HL-60 (cell line): Measurements from ENCODE around the gene FMN1.

Source experiments
- DNase-seq, 2 experiments: peaks; one replicate each; pipeline ENCODE4 v3.0.0-alpha.2; 2010 to 2020; ENCODE audit warnings: low read depth in 1 of 2, low spot score in 1 of 2
- H3K27ac ChIP-seq: fragments of 250-450 bp; sonication (Bioruptor Pico); replicated peaks from 2 replicates; pipeline ENCODE4 v1.5.1; 2020; ENCODE audit warnings: mild to moderate bottlenecking, moderate library complexity
- H3K27me3 ChIP-seq: fragments of 250-450 bp; sonication (Bioruptor Pico); 2 replicates; pipeline ENCODE4 v1.5.1; 2021; ENCODE audit warnings: mild to moderate bottlenecking, moderate library complexity; ENCODE audit not compliant: insufficient read depth, poor library complexity, severe bottlenecking
- H3K4me3 ChIP-seq: replicated peaks from 2 replicates; pipeline ENCODE4 v1.5.1; 2011; ENCODE audit warnings: mild to moderate bottlenecking, control low read depth, low read length; ENCODE audit not compliant: insufficient read depth
- GABPA ChIP-seq: IDR thresholded peaks from 2 replicates; pipeline ENCODE4 v1.6.1; 2012; ENCODE audit warnings: low read depth
- POLR2AphosphoS5 ChIP-seq: IDR thresholded peaks from 2 replicates; pipeline ENCODE4 v1.6.1; 2012; ENCODE audit warnings: low read depth
- REST ChIP-seq: IDR thresholded peaks from 2 replicates; pipeline ENCODE4 v1.6.1; 2012; ENCODE audit warnings: low read depth; ENCODE audit not compliant: insufficient replicate concordance
- SPI1 ChIP-seq: IDR thresholded peaks from 2 replicates; pipeline ENCODE4 v1.6.1; 2012; ENCODE audit warnings: low read depth, mild to moderate bottlenecking, borderline replicate concordance
- TF ChIP-seq, protein P1 (sequence below): IDR thresholded peaks from one replicate; pipeline ENCODE4 v1.5.1; 2011; ENCODE audit warnings: low read length, control low read depth, inconsistent platforms; ENCODE audit not compliant: insufficient read depth

Gene FMN1

GRCh38 chr15:32803631-32804030 lies 390.9 kb downstream of the FMN1 start:
- Histone ChIP-seq H3K27ac (no peak overlapping the region), H3K4me3 (no peak overlapping the region), H3K27me3 (peaks cover 5% of the 10 kb centered on the region)
- TF ChIP-seq GABPA (no peak), REST (no peak), POLR2AphosphoS5 (no peak), SPI1 (no peak)
- TF ChIP-seq, protein P1, sequence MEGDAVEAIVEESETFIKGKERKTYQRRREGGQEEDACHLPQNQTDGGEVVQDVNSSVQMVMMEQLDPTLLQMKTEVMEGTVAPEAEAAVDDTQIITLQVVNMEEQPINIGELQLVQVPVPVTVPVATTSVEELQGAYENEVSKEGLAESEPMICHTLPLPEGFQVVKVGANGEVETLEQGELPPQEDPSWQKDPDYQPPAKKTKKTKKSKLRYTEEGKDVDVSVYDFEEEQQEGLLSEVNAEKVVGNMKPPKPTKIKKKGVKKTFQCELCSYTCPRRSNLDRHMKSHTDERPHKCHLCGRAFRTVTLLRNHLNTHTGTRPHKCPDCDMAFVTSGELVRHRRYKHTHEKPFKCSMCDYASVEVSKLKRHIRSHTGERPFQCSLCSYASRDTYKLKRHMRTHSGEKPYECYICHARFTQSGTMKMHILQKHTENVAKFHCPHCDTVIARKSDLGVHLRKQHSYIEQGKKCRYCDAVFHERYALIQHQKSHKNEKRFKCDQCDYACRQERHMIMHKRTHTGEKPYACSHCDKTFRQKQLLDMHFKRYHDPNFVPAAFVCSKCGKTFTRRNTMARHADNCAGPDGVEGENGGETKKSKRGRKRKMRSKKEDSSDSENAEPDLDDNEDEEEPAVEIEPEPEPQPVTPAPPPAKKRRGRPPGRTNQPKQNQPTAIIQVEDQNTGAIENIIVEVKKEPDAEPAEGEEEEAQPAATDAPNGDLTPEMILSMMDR: no peak
- DNase-seq: no peak

DNA sequence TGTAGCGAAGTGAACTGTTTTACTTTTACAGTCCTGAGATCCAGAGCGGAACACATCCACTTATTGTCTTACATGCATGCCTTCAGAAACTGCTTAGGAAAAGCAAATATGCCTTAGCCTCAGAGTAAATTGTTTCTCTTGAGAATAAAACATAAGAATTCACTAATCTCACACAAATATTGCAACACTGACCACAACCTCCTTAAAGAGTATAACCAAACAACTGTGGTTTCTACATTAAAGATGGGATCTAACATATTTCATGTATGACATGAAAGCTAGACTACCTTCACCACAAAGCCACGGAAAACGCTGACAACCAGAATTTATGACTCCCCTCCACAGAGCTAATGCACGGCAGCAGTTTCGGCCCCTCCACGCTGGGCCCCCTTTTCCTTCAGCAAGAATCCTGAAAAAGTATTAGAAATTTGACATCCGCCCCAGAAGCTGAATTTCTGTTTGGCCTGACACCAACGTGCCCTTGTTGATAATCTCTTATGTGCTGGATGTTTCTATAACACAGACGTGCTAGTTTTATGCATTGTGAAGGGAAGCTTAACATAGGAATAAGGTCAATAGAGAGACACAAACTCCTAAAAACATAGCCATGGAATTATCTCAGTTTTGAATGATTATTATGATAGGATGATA lies 392.1 kb downstream of the FMN1 start:
- no peak for DNase-seq
- TF ChIP-seq POLR2AphosphoS5 (no peak), REST (no peak), GABPA (no peak), SPI1 (no peak)
- TF ChIP-seq, protein P1: no peak
- no peak overlapping the region for H3K27ac ChIP-seq
- no peak overlapping the region for H3K4me3 ChIP-seq
- peaks cover 5% of the 10 kb centered on the region for H3K27me3 ChIP-seq

DNA sequence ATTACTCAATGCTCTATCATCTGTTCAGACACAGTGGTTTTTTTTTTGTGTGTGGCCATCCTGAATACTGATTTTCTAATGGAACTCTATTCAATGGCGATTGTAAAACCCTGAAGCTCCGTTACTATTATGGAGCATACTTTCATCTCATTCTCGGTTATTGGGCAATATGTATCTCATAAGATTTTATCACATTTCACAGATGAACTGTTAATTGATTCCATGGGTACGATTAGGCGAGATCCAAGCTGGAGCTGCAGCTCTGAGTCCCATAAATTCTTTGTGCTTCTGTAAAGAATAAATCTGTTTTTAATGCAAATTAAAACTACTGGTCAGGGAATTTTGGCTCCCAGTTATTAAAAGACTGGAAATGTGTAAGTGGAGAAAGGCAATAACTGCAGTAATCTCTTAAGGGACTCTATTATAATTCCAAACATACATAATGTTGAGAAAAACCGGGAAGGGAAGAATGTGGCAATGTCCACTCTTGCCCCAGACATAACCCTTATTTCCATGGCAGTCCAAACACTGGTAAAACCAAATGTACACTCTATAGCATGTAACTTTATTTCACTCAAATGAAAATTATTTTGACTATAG lies 394.5 kb downstream of the FMN1 start:
- Histone ChIP-seq H3K27me3 (peaks cover 5% of the 10 kb centered on the region), H3K27ac (no peak overlapping the region), H3K4me3 (no peak overlapping the region)
- TF ChIP-seq POLR2AphosphoS5 (no peak), REST (no peak), GABPA (no peak), SPI1 (no peak)
- TF ChIP-seq, protein P1: no peak
- DNase-seq: no peak
